Left ventricle myocardium inferior (tissue), 1 donor: Measurements from ENCODE around the gene YY1AP1. TPM values are rescaled to one million over a fixed set of nuclear protein-coding genes. Genes with fewer than 3 reads are reported as not detected.
"Not testable (repeated sequence)": the region's sequence is repeated elsewhere in the genome, so short reads cannot be mapped to it uniquely, and the experiment has no call there.

Experiments
- DNase-seq: peaks from one replicate; pipeline ENCODE4 v3.0.0-alpha.2; 2020
- H3K27ac ChIP-seq: fragments of 200-600 bp; replicated peaks from 2 replicates; pipeline ENCODE4 v1.8.0; 2021
- H3K27me3 ChIP-seq: fragments of 200-600 bp; 2 replicates; pipeline ENCODE4 v1.8.0; 2021; ENCODE audit warnings: low read depth
- H3K36me3 ChIP-seq: fragments of 200-600 bp; 2 replicates; pipeline ENCODE4 v1.8.0; 2021
- H3K4me1 ChIP-seq: fragments of 200-600 bp; 2 replicates; pipeline ENCODE4 v1.8.0; 2021
- H3K4me3 ChIP-seq: fragments of 200-600 bp; 2 replicates; pipeline ENCODE4 v1.8.0; 2021; ENCODE audit warnings: mild to moderate bottlenecking, moderate library complexity
- H3K9me3 ChIP-seq: fragments of 200-600 bp; replicated peaks from 2 replicates; pipeline ENCODE4 v1.8.0; 2021
- intact Hi-C: fragments of 100-400 bp; cut with micrococcal nuclease; formaldehyde crosslinking; loops from one replicate; pipeline ENCODE4 v1.11.0; 2022
- total RNA-seq: library from RNA; stranded (reverse); fragmentation: NEBNext Ultra II Directional; extraction: Animal tissue kit (Norgen Biotek cat#: 25700); gene quantifications from one replicate; pipeline ENCODE4 v1.2.1, GENCODE V29; 2021
- TF ChIP-seq, protein P1 (sequence below): fragments of 200-600 bp; IDR thresholded peaks from 2 replicates; pipeline ENCODE4 v1.8.0; 2021; ENCODE audit warnings: antibody characterized with exemption, mild to moderate bottlenecking, borderline replicate concordance
- donor health status: DM: no; HTN: yes; CAD: no; lungs with severe emphysema.

Gene YY1AP1
- total RNA-seq, 1 donor from 2014 or later: 60.2 TPM

GRCh38 chr1:155691992-155692528 is 3.5 kb upstream of the YY1AP1 start:
- H3K4me1 ChIP-seq: peaks cover 90% of the 10 kb centered on the region

DNA sequence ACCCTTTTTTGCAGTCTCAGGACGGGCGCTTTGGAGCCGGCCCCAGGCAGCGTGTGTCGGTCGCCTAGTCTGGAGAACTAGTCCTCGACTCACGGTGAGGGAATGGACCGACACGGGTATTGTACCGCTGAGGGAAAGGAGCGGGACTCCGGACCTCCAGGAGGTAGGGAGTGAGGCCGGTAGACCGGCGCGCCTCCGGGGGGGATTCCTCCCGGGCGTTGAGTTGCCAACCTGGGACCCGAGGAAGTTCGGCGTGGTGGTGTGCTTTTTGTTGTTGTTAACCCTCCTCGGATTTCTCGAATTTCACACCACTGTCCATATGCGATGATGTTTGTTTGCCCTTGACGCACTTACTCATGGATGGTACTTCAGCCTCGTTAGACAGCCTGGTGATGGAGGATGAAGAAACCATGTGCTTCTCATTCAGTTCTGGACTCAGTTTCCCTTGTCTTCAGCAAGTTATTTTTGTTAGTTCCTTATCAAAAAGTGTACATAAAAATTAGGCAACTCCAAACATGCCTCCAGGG is 570 bp upstream of the YY1AP1 start, which contains the start of gene DAP3:
Gene DAP3 (plus strand): TSS at position 11 of the 527 bp plus-strand sequence. CDS start 20,689 bp downstream, outside the sequence.
- H3K9me3 ChIP-seq, intact Hi-C loops, H3K27me3 ChIP-seq: not testable (repeated sequence)
- peak; percentile 85 for DNase-seq
- Histone ChIP-seq H3K36me3 (peaks cover 18% of the 10 kb centered on the region), H3K4me1 (peaks cover 85% of the 10 kb centered on the region), H3K27ac (peak within 1 kb of the TSS; percentile 99), H3K4me3 (peak within 1 kb of the TSS; percentile 97)

More at GRCh38 chr1:155691992-155692528, 3.5 kb upstream of the YY1AP1 start:
- H3K27me3 ChIP-seq: no peaks in the 10 kb centered on the region
- no peak for DNase-seq
- no peaks in the 10 kb centered on the region for H3K9me3 ChIP-seq
- TF ChIP-seq, protein P1, sequence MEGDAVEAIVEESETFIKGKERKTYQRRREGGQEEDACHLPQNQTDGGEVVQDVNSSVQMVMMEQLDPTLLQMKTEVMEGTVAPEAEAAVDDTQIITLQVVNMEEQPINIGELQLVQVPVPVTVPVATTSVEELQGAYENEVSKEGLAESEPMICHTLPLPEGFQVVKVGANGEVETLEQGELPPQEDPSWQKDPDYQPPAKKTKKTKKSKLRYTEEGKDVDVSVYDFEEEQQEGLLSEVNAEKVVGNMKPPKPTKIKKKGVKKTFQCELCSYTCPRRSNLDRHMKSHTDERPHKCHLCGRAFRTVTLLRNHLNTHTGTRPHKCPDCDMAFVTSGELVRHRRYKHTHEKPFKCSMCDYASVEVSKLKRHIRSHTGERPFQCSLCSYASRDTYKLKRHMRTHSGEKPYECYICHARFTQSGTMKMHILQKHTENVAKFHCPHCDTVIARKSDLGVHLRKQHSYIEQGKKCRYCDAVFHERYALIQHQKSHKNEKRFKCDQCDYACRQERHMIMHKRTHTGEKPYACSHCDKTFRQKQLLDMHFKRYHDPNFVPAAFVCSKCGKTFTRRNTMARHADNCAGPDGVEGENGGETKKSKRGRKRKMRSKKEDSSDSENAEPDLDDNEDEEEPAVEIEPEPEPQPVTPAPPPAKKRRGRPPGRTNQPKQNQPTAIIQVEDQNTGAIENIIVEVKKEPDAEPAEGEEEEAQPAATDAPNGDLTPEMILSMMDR: no peak
- peak overlapping the region; percentile 29 for H3K27ac ChIP-seq
- H3K36me3 ChIP-seq: peaks cover 18% of the 10 kb centered on the region
- intact Hi-C loops: no loop called here
- H3K4me3 ChIP-seq: no peak overlapping the region

DNA sequence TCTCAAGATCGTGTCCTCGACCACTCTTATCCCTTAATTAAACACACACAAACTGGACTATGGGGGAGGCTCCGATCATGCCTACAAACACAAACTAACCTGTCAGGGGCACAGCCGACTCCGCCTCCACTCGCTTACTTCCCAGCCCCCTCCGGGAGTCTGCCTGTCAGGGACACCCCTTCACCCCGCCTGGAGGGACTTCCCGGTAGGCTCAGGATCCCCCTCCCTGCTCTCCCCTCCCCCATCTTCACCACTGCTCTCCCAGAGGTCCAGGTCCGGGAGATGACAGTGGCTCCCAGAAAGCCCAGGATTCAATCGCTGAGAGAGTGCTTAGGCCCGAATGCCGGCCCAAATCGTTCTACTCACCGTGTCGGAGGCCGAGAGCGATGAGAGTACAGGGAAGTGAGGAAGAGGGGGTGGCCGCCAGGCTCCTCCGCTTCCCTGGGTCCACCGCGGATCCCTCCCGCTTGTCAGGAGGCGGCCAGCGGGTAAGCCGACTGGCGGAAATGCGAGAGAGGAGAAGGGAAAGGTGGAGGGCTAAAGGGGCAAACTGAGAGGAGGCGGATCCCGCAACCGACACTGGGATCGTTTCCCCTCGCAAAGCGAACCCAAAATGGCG is 760 bp downstream of the YY1AP1 start:
- H3K27me3 ChIP-seq, intact Hi-C loops, H3K9me3 ChIP-seq, DNase-seq: not testable (repeated sequence)
- Histone ChIP-seq H3K36me3 (peaks cover 18% of the 10 kb centered on the region), H3K4me1 (peaks cover 85% of the 10 kb centered on the region), H3K4me3 (peak overlapping the region; percentile 97), H3K27ac (peak overlapping the region; percentile 99)

GRCh38 chr1:155681776-155682175 is 6.8 kb downstream of the YY1AP1 start:
- Histone ChIP-seq H3K27ac (peak overlapping the region; percentile 30), H3K4me3 (no peak overlapping the region), H3K36me3 (peaks cover 29% of the 10 kb centered on the region), H3K9me3 (no peaks in the 10 kb centered on the region), H3K27me3 (no peaks in the 10 kb centered on the region), H3K4me1 (peaks cover 77% of the 10 kb centered on the region)
- DNase-seq: no peak
- TF ChIP-seq, protein P1: no peak
- intact Hi-C loops: no loop called here

GRCh38 chr1:155680531-155680930 is 8.0 kb downstream of the YY1AP1 start:
- H3K9me3 ChIP-seq: no peaks in the 10 kb centered on the region
- no peak overlapping the region for H3K4me3 ChIP-seq
- no peak for DNase-seq
- intact Hi-C loops: no loop called here
- TF ChIP-seq, protein P1: no peak
- H3K36me3 ChIP-seq: peaks cover 42% of the 10 kb centered on the region
- no peak overlapping the region for H3K27ac ChIP-seq
- H3K27me3 ChIP-seq: no peaks in the 10 kb centered on the region
- peaks cover 66% of the 10 kb centered on the region for H3K4me1 ChIP-seq

DNA sequence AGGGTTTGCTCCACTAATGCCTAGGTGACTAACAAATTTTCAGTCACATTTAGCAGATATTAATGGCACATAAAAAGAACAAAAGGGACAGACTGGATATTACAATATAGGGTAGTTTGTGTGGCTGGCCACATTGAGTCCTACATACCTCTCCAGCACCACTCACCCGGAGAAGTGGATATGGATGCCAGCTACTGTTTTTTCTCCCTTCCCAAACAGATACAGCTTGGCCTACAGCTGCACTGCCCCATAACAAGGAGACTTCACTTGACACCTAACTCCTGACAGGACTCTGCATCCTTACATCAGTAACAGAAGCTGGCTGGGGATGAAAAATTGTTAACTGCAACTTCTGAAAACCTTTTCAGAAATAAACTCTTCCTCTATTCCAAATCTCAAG is 9.6 kb downstream of the YY1AP1 start:
- H3K9me3 ChIP-seq, DNase-seq, H3K4me3 ChIP-seq, H3K27me3 ChIP-seq, H3K27ac ChIP-seq, intact Hi-C loops: not testable (repeated sequence)
- Histone ChIP-seq H3K4me1 (peaks cover 51% of the 10 kb centered on the region), H3K36me3 (peaks cover 57% of the 10 kb centered on the region)

- peaks cover 41% of the 10 kb centered on the region for H3K4me1 ChIP-seq
- no peak overlapping the region for H3K27ac ChIP-seq
- no peaks in the 10 kb centered on the region for H3K27me3 ChIP-seq
- H3K4me3 ChIP-seq: no peak overlapping the region
- TF ChIP-seq, protein P1: no peak
- intact Hi-C loops: no loop called here
- no peaks in the 10 kb centered on the region for H3K9me3 ChIP-seq
- DNase-seq: no peak
- H3K36me3 ChIP-seq: peaks cover 65% of the 10 kb centered on the region
Measured at GRCh38 chr1:155678027-155678426, 10.5 kb downstream of the YY1AP1 start.
